ENCODE data around the gene YLPM1.
A peak's percentile ranks its signal among the peaks of the same experiment; 100 is the strongest.

YLPM1 gene

GRCh38 chr14:74841230-74842207 lies 78.4 kb downstream of the YLPM1 start:
- no peak for DNase-seq

- DNase-seq, result no peak
These were observed 80.5 kb downstream of the YLPM1 start for GRCh38 chr14:74843653-74844052.

GRCh38 chr14:74846168-74846567 lies 83.1 kb downstream of the YLPM1 start:
- no peak for DNase-seq

GRCh38 chr14:74846968-74847665 lies 84.0 kb downstream of the YLPM1 start:
- DNase-seq, result no peak

- DNase-seq, result no peak
These were observed 85.7 kb downstream of the YLPM1 start for GRCh38 chr14:74848768-74849167.

- DNase-seq, result no peak
These were observed 89.9 kb downstream of the YLPM1 start for GRCh38 chr14:74852922-74853530.

GRCh38 chr14:74853581-74853980 lies 90.5 kb downstream of the YLPM1 start:
- no peak for DNase-seq

GRCh38 chr14:74855021-74855420 lies 91.9 kb downstream of the YLPM1 start:
- no peak for DNase-seq

GRCh38 chr14:74855945-74856344 lies 92.8 kb downstream of the YLPM1 start:
- DNase-seq, result no peak

GRCh38 chr14:74856366-74856765 lies 93.2 kb downstream of the YLPM1 start:
- DNase-seq, result no peak

GRCh38 chr14:74858022-74858421 lies 94.9 kb downstream of the YLPM1 start:
- no peak for DNase-seq

- DNase-seq, result no peak
These were observed 96.8 kb downstream of the YLPM1 start for GRCh38 chr14:74859757-74860552.

- DNase-seq, result peak; percentile 79 to 90
These were observed 98.0 kb downstream of the YLPM1 start for GRCh38 chr14:74860899-74861733.

- no peak for DNase-seq
These were observed 98.6 kb downstream of the YLPM1 start for GRCh38 chr14:74861734-74862090.

- DNase-seq, result no peak
These were observed 100.2 kb downstream of the YLPM1 start for GRCh38 chr14:74863274-74863673.

GRCh38 chr14:74864198-74864597 lies 101.1 kb downstream of the YLPM1 start:
- DNase-seq, result no peak

- no peak for DNase-seq
These were observed 102.0 kb downstream of the YLPM1 start for GRCh38 chr14:74865156-74865555.

- no peak for DNase-seq
These were observed 103.7 kb downstream of the YLPM1 start for GRCh38 chr14:74866708-74867389.

- peak; percentile 28 to 74 for DNase-seq
These were observed 104.6 kb downstream of the YLPM1 start for GRCh38 chr14:74867673-74868072.

- DNase-seq, result no peak
These were observed 105.6 kb downstream of the YLPM1 start for GRCh38 chr14:74868739-74869138.

- no peak for DNase-seq
These were observed 108.7 kb downstream of the YLPM1 start for GRCh38 chr14:74871819-74872218.

All from NCI-H446 (cell line).